GM23338 (cell line): ENCODE measurements around the gene TMED9. TPM values are rescaled to one million over a fixed set of nuclear protein-coding genes. Genes with fewer than 3 reads are reported as not detected.

Experiments
- ATAC-seq: fragments of 200-7000 bp; cut with Tn5 transposase; 3 replicates; pipeline ENCODE4 v1.9.1; 2020
- DNase-seq: peaks from one replicate; pipeline ENCODE4 v3.0.0-alpha.2; 2015; ENCODE audit warnings: low spot score
- H2AFZ ChIP-seq: fragments of 200-600 bp; sonication (generic); 2 replicates; pipeline ENCODE4 v1.8.0; 2016; ENCODE audit warnings: antibody characterized with exemption, mild to moderate bottlenecking, moderate library complexity
- H3F3A ChIP-seq: fragments of 200-600 bp; sonication (generic); replicated peaks from 2 replicates; pipeline ENCODE4 v1.8.0; 2017; ENCODE audit warnings: antibody characterized with exemption, mixed run types, low read depth
- H3K27ac ChIP-seq: fragments of 200-600 bp; sonication (generic); 2 replicates; pipeline ENCODE4 v1.6.1; 2016; ENCODE audit warnings: low read depth
- H3K27me3 ChIP-seq: fragments of 200-600 bp; sonication (generic); 2 replicates; pipeline ENCODE4 v1.8.0; 2016; ENCODE audit warnings: mild to moderate bottlenecking, mixed run types, moderate library complexity; ENCODE audit not compliant: insufficient read depth
- H3K36me3 ChIP-seq: fragments of 200-600 bp; sonication (generic); 2 replicates; pipeline ENCODE4 v1.8.0; 2016; ENCODE audit warnings: mild to moderate bottlenecking; ENCODE audit not compliant: insufficient read depth
- H3K4me1 ChIP-seq: fragments of 200-600 bp; sonication (generic); 2 replicates; pipeline ENCODE4 v1.8.0; 2016; ENCODE audit warnings: mild to moderate bottlenecking, moderate library complexity; ENCODE audit not compliant: insufficient read depth
- H3K4me2 ChIP-seq: fragments of 200-600 bp; sonication (generic); 2 replicates; pipeline ENCODE4 v1.7.1; 2017; ENCODE audit warnings: mixed run types
- H3K4me3 ChIP-seq: fragments of 200-600 bp; sonication (generic); 2 replicates; pipeline ENCODE4 v1.6.1; 2016; ENCODE audit warnings: mixed run types
- H3K79me2 ChIP-seq: fragments of 200-600 bp; sonication (generic); replicated peaks from 2 replicates; pipeline ENCODE4 v1.8.0; 2017; ENCODE audit warnings: mild to moderate bottlenecking; ENCODE audit not compliant: insufficient read depth
- H3K9me2 ChIP-seq: fragments of 200-600 bp; sonication (generic); 2 replicates; pipeline ENCODE4 v1.8.0; 2017; ENCODE audit not compliant: insufficient read depth
- H4K20me1 ChIP-seq: fragments of 200-600 bp; sonication (generic); replicated peaks from 2 replicates; pipeline ENCODE4 v1.8.0; 2017; ENCODE audit warnings: mild to moderate bottlenecking; ENCODE audit not compliant: insufficient read depth
- H3K27ac Mint-ChIP-seq: 2 replicates; pipeline ENCODE4 v1.8.0; 2020; ENCODE audit warnings: inconsistent platforms, mild to moderate bottlenecking, moderate library complexity, mixed read lengths
- H3K27me3 Mint-ChIP-seq: 3 replicates; pipeline ENCODE4 v1.8.0; 2022; ENCODE audit warnings: low read depth, mild to moderate bottlenecking, moderate library complexity, mixed read lengths, inconsistent platforms; ENCODE audit not compliant: insufficient read depth, poor library complexity
- H3K36me3 Mint-ChIP-seq: 3 replicates; pipeline ENCODE4 v1.8.0; 2021; ENCODE audit warnings: low read depth, mild to moderate bottlenecking, inconsistent platforms, moderate library complexity, mixed read lengths
- H3K4me1 Mint-ChIP-seq: 3 replicates; pipeline ENCODE4 v1.8.0; 2020; ENCODE audit warnings: mild to moderate bottlenecking, inconsistent platforms, mixed read lengths
- H3K4me3 Mint-ChIP-seq: 3 replicates; pipeline ENCODE4 v1.8.0; 2021; ENCODE audit warnings: moderate library complexity, mild to moderate bottlenecking, inconsistent platforms, mixed read lengths
- H3K9me3 Mint-ChIP-seq: 3 replicates; pipeline ENCODE4 v1.8.0; 2020; ENCODE audit warnings: moderate library complexity, mild to moderate bottlenecking, inconsistent platforms, mixed read lengths
- CREB1 ChIP-seq: fragments of 250-450 bp; sonication (Bioruptor Pico); IDR thresholded peaks from 2 replicates; pipeline ENCODE4 v1.5.0; 2020; ENCODE audit warnings: low read depth, mild to moderate bottlenecking, moderate library complexity
- EZH2phosphoT487 ChIP-seq: fragments of 200-600 bp; sonication (generic); IDR thresholded peaks from one replicate; pipeline ENCODE4 v1.8.1; 2018; ENCODE audit warnings: antibody characterized with exemption; ENCODE audit not compliant: unreplicated experiment
- JUNB ChIP-seq: IDR thresholded peaks from one replicate; pipeline ENCODE4 v1.6.1; 2016; ENCODE audit warnings: antibody characterized with exemption; ENCODE audit not compliant: unreplicated experiment
- NANOG ChIP-seq: IDR thresholded peaks from 2 replicates; pipeline ENCODE4 v1.6.1; 2016; ENCODE audit warnings: antibody characterized with exemption, borderline replicate concordance
- POLR2AphosphoS5 ChIP-seq: IDR thresholded peaks from 2 replicates; pipeline ENCODE4 v1.6.1; 2016; ENCODE audit warnings: antibody characterized with exemption, low read depth
- STAT1 ChIP-seq: IDR thresholded peaks from one replicate; pipeline ENCODE4 v1.6.1; 2016; ENCODE audit warnings: antibody characterized with exemption; ENCODE audit not compliant: unreplicated experiment
- ZNF331 ChIP-seq: fragments of 250-450 bp; sonication (Bioruptor Pico); IDR thresholded peaks from 2 replicates; pipeline ENCODE4 v1.5.0; 2020; ENCODE audit warnings: low read depth, mild to moderate bottlenecking, moderate library complexity
- polyA plus RNA-seq: library from polyadenylated mRNA; unstranded; fragments of >200 nt; fragmentation: Nextera tagmentation; extraction: Ambion mirVana; gene quantifications from 2 replicates; pipeline ENCODE4 v1.2.1, GENCODE V29; 2016
- total RNA-seq: library from RNA; depleted of rRNA; stranded (reverse); fragments of >200 nt; shearing (Covaris generic); gene quantifications from 2 replicates; pipeline ENCODE4 v1.2.3, GENCODE V29; 2014
- TF ChIP-seq, protein P1 (sequence below): IDR thresholded peaks from one replicate; pipeline ENCODE4 v1.6.1; 2018; ENCODE audit warnings: antibody characterized with exemption; ENCODE audit not compliant: unreplicated experiment
- TF ChIP-seq, protein P2 (sequence below), 2 experiments: fragments of 200-600 bp in 1 of 2; sonication (generic) in 1 of 2; conservative IDR thresholded peaks; 2 replicates each; pipeline versions ENCODE4 v1.5.1 to v1.6.1; 2016 to 2017; ENCODE audit warnings: antibody characterized with exemption in 2 of 2, low read depth in 2 of 2, mild to moderate bottlenecking in 2 of 2, moderate library complexity in 1 of 2
- TF ChIP-seq, protein P3 (sequence below): fragments of 250-450 bp; sonication (Bioruptor Pico); IDR thresholded peaks from 2 replicates; pipeline ENCODE4 v1.5.0; 2020; ENCODE audit warnings: mild to moderate bottlenecking, moderate library complexity

Gene TMED9
- total and polyA plus RNA-seq, 2 experiments from 2014 or later: 77.2 to 130 TPM

DNA sequence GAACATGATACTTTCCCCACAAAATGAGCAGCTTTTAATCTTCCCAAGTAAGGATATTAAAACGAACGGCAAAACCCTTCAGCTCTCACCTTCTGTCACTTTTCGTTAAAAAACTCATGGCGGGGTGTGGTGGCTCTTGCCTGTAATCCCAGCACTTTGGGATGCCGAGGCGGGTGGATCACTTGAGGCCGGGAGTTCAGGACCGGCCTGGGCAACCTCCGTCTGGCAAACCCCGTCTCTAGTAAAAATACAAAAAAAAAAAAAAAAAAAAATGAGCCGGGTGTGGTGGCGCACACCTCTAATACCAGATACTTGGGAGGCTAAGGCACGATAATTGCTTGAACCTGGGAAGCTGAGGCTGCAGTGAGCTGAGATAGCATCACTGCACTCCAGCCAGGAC is 902 bp downstream of the TMED9 start (continued):
- TF ChIP-seq, protein P1, sequence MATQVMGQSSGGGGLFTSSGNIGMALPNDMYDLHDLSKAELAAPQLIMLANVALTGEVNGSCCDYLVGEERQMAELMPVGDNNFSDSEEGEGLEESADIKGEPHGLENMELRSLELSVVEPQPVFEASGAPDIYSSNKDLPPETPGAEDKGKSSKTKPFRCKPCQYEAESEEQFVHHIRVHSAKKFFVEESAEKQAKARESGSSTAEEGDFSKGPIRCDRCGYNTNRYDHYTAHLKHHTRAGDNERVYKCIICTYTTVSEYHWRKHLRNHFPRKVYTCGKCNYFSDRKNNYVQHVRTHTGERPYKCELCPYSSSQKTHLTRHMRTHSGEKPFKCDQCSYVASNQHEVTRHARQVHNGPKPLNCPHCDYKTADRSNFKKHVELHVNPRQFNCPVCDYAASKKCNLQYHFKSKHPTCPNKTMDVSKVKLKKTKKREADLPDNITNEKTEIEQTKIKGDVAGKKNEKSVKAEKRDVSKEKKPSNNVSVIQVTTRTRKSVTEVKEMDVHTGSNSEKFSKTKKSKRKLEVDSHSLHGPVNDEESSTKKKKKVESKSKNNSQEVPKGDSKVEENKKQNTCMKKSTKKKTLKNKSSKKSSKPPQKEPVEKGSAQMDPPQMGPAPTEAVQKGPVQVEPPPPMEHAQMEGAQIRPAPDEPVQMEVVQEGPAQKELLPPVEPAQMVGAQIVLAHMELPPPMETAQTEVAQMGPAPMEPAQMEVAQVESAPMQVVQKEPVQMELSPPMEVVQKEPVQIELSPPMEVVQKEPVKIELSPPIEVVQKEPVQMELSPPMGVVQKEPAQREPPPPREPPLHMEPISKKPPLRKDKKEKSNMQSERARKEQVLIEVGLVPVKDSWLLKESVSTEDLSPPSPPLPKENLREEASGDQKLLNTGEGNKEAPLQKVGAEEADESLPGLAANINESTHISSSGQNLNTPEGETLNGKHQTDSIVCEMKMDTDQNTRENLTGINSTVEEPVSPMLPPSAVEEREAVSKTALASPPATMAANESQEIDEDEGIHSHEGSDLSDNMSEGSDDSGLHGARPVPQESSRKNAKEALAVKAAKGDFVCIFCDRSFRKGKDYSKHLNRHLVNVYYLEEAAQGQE: no peak
- TF ChIP-seq, protein P2, sequence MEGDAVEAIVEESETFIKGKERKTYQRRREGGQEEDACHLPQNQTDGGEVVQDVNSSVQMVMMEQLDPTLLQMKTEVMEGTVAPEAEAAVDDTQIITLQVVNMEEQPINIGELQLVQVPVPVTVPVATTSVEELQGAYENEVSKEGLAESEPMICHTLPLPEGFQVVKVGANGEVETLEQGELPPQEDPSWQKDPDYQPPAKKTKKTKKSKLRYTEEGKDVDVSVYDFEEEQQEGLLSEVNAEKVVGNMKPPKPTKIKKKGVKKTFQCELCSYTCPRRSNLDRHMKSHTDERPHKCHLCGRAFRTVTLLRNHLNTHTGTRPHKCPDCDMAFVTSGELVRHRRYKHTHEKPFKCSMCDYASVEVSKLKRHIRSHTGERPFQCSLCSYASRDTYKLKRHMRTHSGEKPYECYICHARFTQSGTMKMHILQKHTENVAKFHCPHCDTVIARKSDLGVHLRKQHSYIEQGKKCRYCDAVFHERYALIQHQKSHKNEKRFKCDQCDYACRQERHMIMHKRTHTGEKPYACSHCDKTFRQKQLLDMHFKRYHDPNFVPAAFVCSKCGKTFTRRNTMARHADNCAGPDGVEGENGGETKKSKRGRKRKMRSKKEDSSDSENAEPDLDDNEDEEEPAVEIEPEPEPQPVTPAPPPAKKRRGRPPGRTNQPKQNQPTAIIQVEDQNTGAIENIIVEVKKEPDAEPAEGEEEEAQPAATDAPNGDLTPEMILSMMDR (conservative IDR thresholded peaks at IDR 0.05; ENCODE audit: low read depth in 2 of 2): no peak
- TF ChIP-seq JUNB: no peak
- no peak for TF ChIP-seq EZH2phosphoT487
- no peak for TF ChIP-seq CREB1

DNA sequence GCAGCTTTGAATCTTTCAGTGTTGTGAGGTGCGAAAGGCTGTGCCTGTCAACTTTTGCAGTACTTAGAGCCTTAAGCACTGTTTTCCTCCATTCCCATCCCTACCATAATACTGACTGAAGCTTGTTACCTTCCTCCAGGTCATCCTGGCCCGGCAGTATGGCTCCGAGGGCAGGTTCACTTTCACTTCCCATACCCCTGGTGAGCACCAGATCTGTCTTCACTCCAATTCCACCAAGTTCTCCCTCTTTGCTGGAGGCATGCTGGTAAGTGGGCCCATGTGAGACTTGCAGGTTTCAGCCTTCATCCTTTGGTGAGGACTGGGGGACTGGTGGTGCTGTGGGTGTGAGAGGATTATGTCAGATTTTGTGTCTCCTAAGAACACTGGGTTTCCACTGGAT is 1.5 kb downstream of the TMED9 start:
- H3K79me2 ChIP-seq: peaks cover 11% of the 10 kb centered on the region; the same call in 1 of the 2 replicates
- H2AFZ ChIP-seq: no peak overlapping the region
- Mint-ChIP-seq H3K4me3 (peak overlapping the region; percentile 94), H3K9me3 (no peaks in the 10 kb centered on the region; the same call in 2 of the 3 replicates), H3K4me1 (peaks cover 7% of the 10 kb centered on the region), H3K36me3 (peaks cover 44% of the 10 kb centered on the region), H3K27me3 (peaks cover 7% of the 10 kb centered on the region), H3K27ac (no peak overlapping the region)
- 0 out of 2 replicates have a peak, but pooled peaks cover 11% of the 10 kb centered on the region for H3F3A ChIP-seq
- H3K4me2 ChIP-seq: no peak overlapping the region
- H3K36me3 ChIP-seq: peaks cover 16% of the 10 kb centered on the region
- TF ChIP-seq, protein P3, sequence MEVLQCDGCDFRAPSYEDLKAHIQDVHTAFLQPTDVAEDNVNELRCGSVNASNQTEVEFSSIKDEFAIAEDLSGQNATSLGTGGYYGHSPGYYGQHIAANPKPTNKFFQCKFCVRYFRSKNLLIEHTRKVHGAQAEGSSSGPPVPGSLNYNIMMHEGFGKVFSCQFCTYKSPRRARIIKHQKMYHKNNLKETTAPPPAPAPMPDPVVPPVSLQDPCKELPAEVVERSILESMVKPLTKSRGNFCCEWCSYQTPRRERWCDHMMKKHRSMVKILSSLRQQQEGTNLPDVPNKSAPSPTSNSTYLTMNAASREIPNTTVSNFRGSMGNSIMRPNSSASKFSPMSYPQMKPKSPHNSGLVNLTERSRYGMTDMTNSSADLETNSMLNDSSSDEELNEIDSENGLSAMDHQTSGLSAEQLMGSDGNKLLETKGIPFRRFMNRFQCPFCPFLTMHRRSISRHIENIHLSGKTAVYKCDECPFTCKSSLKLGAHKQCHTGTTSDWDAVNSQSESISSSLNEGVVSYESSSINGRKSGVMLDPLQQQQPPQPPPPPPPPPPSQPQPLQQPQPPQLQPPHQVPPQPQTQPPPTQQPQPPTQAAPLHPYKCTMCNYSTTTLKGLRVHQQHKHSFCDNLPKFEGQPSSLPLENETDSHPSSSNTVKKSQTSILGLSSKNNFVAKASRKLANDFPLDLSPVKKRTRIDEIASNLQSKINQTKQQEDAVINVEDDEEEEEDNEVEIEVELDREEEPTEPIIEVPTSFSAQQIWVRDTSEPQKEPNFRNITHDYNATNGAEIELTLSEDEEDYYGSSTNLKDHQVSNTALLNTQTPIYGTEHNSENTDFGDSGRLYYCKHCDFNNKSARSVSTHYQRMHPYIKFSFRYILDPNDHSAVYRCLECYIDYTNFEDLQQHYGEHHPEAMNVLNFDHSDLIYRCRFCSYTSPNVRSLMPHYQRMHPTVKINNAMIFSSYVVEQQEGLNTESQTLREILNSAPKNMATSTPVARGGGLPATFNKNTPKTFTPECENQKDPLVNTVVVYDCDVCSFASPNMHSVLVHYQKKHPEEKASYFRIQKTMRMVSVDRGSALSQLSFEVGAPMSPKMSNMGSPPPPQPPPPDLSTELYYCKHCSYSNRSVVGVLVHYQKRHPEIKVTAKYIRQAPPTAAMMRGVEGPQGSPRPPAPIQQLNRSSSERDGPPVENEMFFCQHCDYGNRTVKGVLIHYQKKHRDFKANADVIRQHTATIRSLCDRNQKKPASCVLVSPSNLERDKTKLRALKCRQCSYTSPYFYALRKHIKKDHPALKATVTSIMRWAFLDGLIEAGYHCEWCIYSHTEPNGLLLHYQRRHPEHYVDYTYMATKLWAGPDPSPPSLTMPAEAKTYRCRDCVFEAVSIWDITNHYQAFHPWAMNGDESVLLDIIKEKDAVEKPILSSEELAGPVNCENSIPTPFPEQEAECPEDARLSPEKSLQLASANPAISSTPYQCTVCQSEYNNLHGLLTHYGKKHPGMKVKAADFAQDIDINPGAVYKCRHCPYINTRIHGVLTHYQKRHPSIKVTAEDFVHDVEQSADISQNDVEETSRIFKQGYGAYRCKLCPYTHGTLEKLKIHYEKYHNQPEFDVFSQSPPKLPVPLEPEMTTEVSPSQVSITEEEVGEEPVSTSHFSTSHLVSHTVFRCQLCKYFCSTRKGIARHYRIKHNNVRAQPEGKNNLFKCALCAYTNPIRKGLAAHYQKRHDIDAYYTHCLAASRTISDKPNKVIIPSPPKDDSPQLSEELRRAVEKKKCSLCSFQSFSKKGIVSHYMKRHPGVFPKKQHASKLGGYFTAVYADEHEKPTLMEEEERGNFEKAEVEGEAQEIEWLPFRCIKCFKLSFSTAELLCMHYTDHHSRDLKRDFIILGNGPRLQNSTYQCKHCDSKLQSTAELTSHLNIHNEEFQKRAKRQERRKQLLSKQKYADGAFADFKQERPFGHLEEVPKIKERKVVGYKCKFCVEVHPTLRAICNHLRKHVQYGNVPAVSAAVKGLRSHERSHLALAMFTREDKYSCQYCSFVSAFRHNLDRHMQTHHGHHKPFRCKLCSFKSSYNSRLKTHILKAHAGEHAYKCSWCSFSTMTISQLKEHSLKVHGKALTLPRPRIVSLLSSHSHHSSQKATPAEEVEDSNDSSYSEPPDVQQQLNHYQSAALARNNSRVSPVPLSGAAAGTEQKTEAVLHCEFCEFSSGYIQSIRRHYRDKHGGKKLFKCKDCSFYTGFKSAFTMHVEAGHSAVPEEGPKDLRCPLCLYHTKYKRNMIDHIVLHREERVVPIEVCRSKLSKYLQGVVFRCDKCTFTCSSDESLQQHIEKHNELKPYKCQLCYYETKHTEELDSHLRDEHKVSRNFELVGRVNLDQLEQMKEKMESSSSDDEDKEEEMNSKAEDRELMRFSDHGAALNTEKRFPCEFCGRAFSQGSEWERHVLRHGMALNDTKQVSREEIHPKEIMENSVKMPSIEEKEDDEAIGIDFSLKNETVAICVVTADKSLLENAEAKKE (CRISPR knock-in tag): no peak
- no peak for TF ChIP-seq POLR2AphosphoS5
- no peak for TF ChIP-seq NANOG
- TF ChIP-seq, protein P2 (conservative IDR thresholded peaks at IDR 0.05; ENCODE audit: low read depth in 2 of 2): no peak
- no peak for TF ChIP-seq EZH2phosphoT487
- no peak for TF ChIP-seq ZNF331 (CRISPR knock-in tag)
- no peak for TF ChIP-seq STAT1
- TF ChIP-seq JUNB: no peak
- ATAC-seq (no peak), DNase-seq (no peak)
- no peak overlapping the region; the same call in 1 of the 2 replicates for H3K4me3 ChIP-seq
- no peak overlapping the region for H3K27ac ChIP-seq
- no peaks in the 10 kb centered on the region; the same call in 1 of the 2 replicates for H4K20me1 ChIP-seq
- no peaks in the 10 kb centered on the region for H3K9me2 ChIP-seq
- 0 out of 2 replicates have a peak, but pooled peaks cover 4% of the 10 kb centered on the region for H3K4me1 ChIP-seq
- H3K27me3 ChIP-seq: 0 out of 2 replicates have a peak, but pooled peaks cover 9% of the 10 kb centered on the region
